Uterus (tissue), 4 donors: ENCODE results near the gene ZBTB44. TPM values are rescaled to one million over a fixed set of nuclear protein-coding genes. Genes with fewer than 3 reads are reported as not detected.

Source experiments
- DNase-seq, 2 donors: peaks; one replicate each; pipeline ENCODE4 v3.0.0-alpha.2; 2019 to 2020
- H3K27ac ChIP-seq, 2 donors: fragments of 200-600 bp; sonication (generic); 1 replicate in 1 of 2; 2 replicates in 1 of 2; pipeline ENCODE4 v1.5.1; 2016 to 2018
- H3K27me3 ChIP-seq, 2 donors: fragments of 200-600 bp; sonication (generic); one replicate each; pipeline ENCODE4 v1.5.1; 2018 to 2019; ENCODE audit warnings: control low read depth in 1 of 2
- H3K36me3 ChIP-seq, 2 donors: fragments of 200-600 bp; sonication (generic); one replicate each; pipeline ENCODE4 v1.5.1; 2019; ENCODE audit warnings: control low read depth in 1 of 2
- H3K4me1 ChIP-seq, 2 donors: fragments of 200-600 bp; sonication (generic); one replicate each; pipeline ENCODE4 v1.5.1; 2018 to 2019; ENCODE audit warnings: control low read depth in 1 of 2
- H3K4me3 ChIP-seq, 2 donors: fragments of 200-600 bp; sonication (generic); 1 replicate in 1 of 2; 2 replicates in 1 of 2; pipeline ENCODE4 v1.5.1; 2018 to 2019; ENCODE audit warnings: mild to moderate bottlenecking in 1 of 2
- H3K9me3 ChIP-seq, 2 donors: fragments of 200-600 bp; sonication (generic); one replicate each; pipeline ENCODE4 v1.5.1; 2019; ENCODE audit warnings: control low read depth in 1 of 2
- POLR2A ChIP-seq, 2 donors: fragments of 450-650 bp; IDR thresholded peaks; one replicate each; pipeline ENCODE4 v1.6.1; 2016; ENCODE audit warnings: antibody characterized with exemption in 2 of 2, mild to moderate bottlenecking in 1 of 2, moderate library complexity in 1 of 2
- intact Hi-C: fragments of 100-400 bp; cut with DNase I; formaldehyde crosslinking; loops from one replicate; pipeline ENCODE4 v1.15.1; 2023; ENCODE audit warnings: low total_unique reads
- total RNA-seq, 4 donors: library from RNA; depleted of rRNA in 3 of 4; stranded (reverse); fragments of >200 nt in 3 of 4; gene quantifications; one replicate each; pipeline versions ENCODE4 v1.1.0 to v1.2.4, GENCODE V29; 2014 to 2023
- TF ChIP-seq, protein P1 (sequence below), 4 experiments: fragments of 200-600 bp in 2 of 4; fragments of 450-650 bp in 2 of 4; sonication (generic) in 2 of 4; IDR thresholded peaks; one replicate each; pipeline ENCODE4 v1.5.1; 2016 to 2019; ENCODE audit warnings: antibody characterized with exemption in 4 of 4, mild to moderate bottlenecking in 2 of 4, moderate library complexity in 1 of 4
- donor health status: DM: yes; HTN: yes; CAD: no.

ZBTB44 gene
- total RNA-seq, 4 donors from 2014 or later = 57.4 to 126 (median 95.5) TPM

DNA sequence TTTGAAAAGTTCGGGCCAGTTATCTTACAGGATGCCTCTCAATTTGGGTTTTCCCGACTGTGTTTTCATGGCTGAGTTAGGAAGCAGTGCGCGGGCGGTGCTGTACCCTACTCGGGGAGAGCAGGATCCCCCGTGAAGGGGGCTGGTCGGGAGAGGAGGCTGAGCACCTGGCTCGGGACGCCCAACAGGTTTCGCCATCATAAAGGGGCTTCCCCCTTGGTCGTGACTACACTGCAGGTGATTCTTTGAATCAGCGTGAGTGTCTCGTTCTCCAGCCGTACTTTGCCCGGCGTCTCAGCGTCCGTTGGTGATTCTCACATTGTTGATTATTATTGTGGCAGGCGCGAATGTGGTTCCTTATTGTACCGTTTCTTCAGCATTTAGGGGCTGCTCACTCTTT is 108.6 kb downstream of the ZBTB44 start:
- Histone ChIP-seq H3K36me3 (no peaks in the 10 kb centered on the region), H3K27me3 (no peaks in the 10 kb centered on the region), H3K27ac (no peak overlapping the region), H3K9me3 (no peaks in the 10 kb centered on the region), H3K4me1 (no peaks in the 10 kb centered on the region), H3K4me3 (no peak overlapping the region)
- no peak for DNase-seq
- intact Hi-C loops = no loop called here
- no peak for TF ChIP-seq POLR2A (IDR thresholded peaks at IDR 0.05)
- TF ChIP-seq, protein P1, sequence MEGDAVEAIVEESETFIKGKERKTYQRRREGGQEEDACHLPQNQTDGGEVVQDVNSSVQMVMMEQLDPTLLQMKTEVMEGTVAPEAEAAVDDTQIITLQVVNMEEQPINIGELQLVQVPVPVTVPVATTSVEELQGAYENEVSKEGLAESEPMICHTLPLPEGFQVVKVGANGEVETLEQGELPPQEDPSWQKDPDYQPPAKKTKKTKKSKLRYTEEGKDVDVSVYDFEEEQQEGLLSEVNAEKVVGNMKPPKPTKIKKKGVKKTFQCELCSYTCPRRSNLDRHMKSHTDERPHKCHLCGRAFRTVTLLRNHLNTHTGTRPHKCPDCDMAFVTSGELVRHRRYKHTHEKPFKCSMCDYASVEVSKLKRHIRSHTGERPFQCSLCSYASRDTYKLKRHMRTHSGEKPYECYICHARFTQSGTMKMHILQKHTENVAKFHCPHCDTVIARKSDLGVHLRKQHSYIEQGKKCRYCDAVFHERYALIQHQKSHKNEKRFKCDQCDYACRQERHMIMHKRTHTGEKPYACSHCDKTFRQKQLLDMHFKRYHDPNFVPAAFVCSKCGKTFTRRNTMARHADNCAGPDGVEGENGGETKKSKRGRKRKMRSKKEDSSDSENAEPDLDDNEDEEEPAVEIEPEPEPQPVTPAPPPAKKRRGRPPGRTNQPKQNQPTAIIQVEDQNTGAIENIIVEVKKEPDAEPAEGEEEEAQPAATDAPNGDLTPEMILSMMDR (IDR thresholded peaks at IDR 0.05) = no peak

DNA sequence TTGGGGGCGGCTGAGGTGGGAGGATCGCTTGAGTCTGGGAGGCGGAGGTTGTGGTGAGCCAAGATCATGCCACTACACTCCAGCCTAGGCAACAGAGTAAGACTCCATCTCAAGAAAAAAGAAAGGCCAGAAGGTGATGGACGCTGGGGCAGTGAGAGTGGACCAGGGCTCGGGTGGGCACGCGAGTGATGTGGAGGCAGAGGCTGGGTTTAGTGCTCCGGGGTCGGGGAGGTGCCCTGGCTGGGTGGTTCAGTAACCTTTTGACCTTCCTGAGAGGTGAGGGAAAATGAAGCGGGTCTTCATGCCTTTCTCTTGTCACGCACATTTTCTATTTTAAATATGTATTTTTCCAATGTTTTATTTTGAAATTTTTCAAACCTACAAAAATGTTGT is 110.0 kb downstream of the ZBTB44 start:
- H3K36me3 ChIP-seq = no peaks in the 10 kb centered on the region
- no peak overlapping the region for H3K4me3 ChIP-seq
- H3K4me1 ChIP-seq = no peaks in the 10 kb centered on the region
- H3K27ac ChIP-seq = no peak overlapping the region
- H3K9me3 ChIP-seq = no peaks in the 10 kb centered on the region
- intact Hi-C loops = no loop called here
- no peak for DNase-seq
- TF ChIP-seq, protein P1 (IDR thresholded peaks at IDR 0.05) = no peak
- no peaks in the 10 kb centered on the region for H3K27me3 ChIP-seq

DNA sequence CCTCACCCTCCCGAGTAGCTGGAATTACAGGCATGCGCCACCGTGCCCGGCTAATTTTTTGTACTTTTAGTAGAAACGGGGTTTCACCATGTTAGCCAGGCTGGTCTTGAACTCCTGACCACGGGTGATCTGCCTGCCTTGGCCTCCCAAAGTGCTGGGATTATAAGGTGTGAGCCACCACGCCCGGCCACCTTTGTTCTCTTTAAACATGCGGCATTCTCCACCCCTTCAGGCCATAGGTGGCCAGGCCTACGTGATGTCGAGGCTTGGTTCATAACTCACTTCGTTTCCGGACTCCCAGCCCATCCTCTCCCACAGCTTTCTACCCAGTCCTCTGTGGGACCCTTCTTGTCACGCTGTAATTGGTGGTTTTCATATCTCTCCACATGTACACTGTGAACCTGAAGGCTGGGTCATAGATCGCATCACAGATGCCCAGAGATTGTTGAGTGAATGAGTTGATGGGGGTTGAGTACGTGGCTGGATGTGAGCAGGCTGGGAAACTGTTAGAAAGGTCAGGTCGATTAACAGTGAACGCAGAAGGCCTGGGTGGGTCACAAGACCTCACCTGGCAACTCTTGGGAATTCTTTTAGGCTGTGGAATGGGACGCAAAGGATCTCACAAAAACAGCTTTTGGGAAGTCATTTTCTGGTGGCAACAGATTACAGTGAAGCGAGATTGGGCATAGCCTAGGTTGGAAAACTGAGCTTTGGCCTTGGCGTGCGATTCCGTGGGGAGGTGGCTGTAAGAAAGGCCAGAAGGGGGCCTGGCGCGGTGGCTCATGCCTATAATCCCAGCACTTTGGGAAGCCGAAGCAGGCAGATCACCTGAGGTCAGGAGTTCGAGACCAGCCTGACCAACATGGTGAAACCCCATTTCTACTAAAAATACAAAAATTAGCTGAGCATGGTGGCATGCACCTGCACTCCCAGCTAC is 110.7 kb downstream of the ZBTB44 start:
- intact Hi-C loops = no loop called here
- H3K27me3 ChIP-seq = no peaks in the 10 kb centered on the region
- no peaks in the 10 kb centered on the region for H3K4me1 ChIP-seq
- no peak for DNase-seq
- TF ChIP-seq, protein P1 (IDR thresholded peaks at IDR 0.05) = no peak
- TF ChIP-seq POLR2A (IDR thresholded peaks at IDR 0.05) = no peak
- H3K27ac ChIP-seq = no peak overlapping the region
- no peak overlapping the region for H3K4me3 ChIP-seq
- no peaks in the 10 kb centered on the region for H3K9me3 ChIP-seq
- no peaks in the 10 kb centered on the region for H3K36me3 ChIP-seq

DNA sequence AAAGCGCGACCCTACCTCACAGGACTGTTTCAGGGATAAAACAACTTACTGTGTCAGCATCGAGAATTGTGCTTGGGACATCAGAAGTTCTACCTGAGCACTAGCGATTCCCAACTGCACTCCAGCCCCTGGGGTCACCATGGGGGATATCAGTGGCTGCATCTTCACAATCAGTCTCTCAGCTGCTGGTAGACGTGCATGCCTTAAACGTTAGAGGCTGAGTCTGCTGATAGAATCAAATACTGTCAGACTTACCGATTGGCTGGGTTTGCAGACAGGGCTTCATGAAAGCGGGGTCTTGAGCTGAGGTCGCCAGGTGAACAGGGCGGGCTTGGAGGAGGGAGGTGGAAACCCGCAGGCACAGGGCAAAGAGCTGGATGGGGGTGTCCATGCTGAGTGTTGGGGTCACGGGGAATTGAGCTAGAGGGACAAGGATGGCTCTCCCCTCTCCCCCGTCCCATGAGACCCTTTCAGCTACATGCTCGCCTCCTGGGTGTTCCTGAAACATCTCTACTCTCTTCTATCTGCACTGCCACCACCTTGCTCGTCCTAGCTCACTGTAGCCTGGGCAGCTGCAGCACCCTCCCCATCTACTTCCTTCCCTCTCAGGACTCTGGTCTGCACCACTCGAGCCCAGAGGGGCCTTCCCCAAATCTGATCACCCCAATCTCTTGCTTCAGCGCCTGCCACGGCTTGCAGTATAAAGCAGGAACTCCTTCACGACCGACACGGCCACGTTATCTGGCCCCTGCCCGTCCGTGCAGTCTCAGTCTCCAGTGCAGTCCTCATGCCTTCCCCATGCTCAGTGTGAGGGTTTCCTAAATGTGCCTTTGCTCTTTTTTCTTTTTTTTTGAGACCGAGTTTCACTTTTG is 111.7 kb downstream of the ZBTB44 start:
- TF ChIP-seq, protein P1 (IDR thresholded peaks at IDR 0.05) = no peak
- TF ChIP-seq POLR2A (IDR thresholded peaks at IDR 0.05) = no peak
- H3K4me3 ChIP-seq = no peak overlapping the region
- intact Hi-C loops = no loop called here
- H3K4me1 ChIP-seq = no peaks in the 10 kb centered on the region
- H3K27ac ChIP-seq = no peak overlapping the region
- no peaks in the 10 kb centered on the region for H3K36me3 ChIP-seq
- DNase-seq = no peak
- no peaks in the 10 kb centered on the region for H3K27me3 ChIP-seq
- H3K9me3 ChIP-seq = no peaks in the 10 kb centered on the region
